WTC11 (cell line): ENCODE results near the gene LRRC72. TPM values are rescaled to one million over a fixed set of nuclear protein-coding genes. Genes with fewer than 3 reads are reported as not detected.

ENCODE experiments used
- ATAC-seq: fragments of 200-7000 bp; cut with Tn5 transposase; 2 replicates; pipeline ENCODE4 v1.10.0; 2021; ENCODE audit warnings: mild to moderate bottlenecking, moderate library complexity
- CTCF ChIA-PET: fragments of 300-600 bp; sonication (Branson Sonifier 250); formaldehyde crosslinking; loops from one replicate; lab custom pipeline; 2021; ENCODE audit warnings: antibody characterized with exemption; lab: Charles Lee
- POLR2A ChIA-PET: fragments of 350-600 bp; sonication (Branson Sonifier 250); formaldehyde crosslinking; loops from one replicate; lab custom pipeline; 2021; ENCODE audit warnings: antibody characterized with exemption; lab: Charles Lee
- DNase-seq: peaks from one replicate; pipeline ENCODE4 v3.0.0; 2021; ENCODE audit warnings: low spot score
- H3K27ac Mint-ChIP-seq: 2 replicates; pipeline ENCODE4 v1.8.0; 2021; ENCODE audit warnings: mixed read lengths
- H3K27me3 Mint-ChIP-seq: 2 replicates; pipeline ENCODE4 v1.8.0; 2021; ENCODE audit warnings: low read depth, mild to moderate bottlenecking, moderate library complexity, mixed read lengths
- H3K36me3 Mint-ChIP-seq: 2 replicates; pipeline ENCODE4 v1.8.0; 2021; ENCODE audit warnings: mixed read lengths
- H3K4me1 Mint-ChIP-seq: 2 replicates; pipeline ENCODE4 v1.8.0; 2022; ENCODE audit warnings: mixed read lengths
- H3K4me3 Mint-ChIP-seq: 2 replicates; pipeline ENCODE4 v1.8.0; 2021; ENCODE audit warnings: mild to moderate bottlenecking, moderate library complexity, mixed read lengths
- H3K9me3 Mint-ChIP-seq: 2 replicates; pipeline ENCODE4 v1.8.0; 2021; ENCODE audit warnings: mixed read lengths
- ELF4 ChIP-seq: sonication (generic); formaldehyde crosslinking; IDR thresholded peaks from 2 replicates; pipeline ENCODE4 v1.8.1; 2022; ENCODE audit warnings: low read depth, mild to moderate bottlenecking, moderate library complexity, missing genetic modification reagents
- ESRRA ChIP-seq: sonication (generic); formaldehyde crosslinking; IDR thresholded peaks from 2 replicates; pipeline ENCODE4 v1.8.1; 2022; ENCODE audit warnings: mild to moderate bottlenecking, missing genetic modification reagents, borderline replicate concordance
- GTF2I ChIP-seq: fragments of 250-450 bp; sonication (Bioruptor Pico); conservative IDR thresholded peaks from 2 replicates; pipeline ENCODE4 v1.4.0; 2021; ENCODE audit warnings: mild to moderate bottlenecking
- HMGA2 ChIP-seq: fragments of 250-450 bp; sonication (Bioruptor Pico); IDR thresholded peaks from 2 replicates; pipeline ENCODE4 v1.4.0; 2021; ENCODE audit warnings: mild to moderate bottlenecking, moderate library complexity
- JAZF1 ChIP-seq: fragments of 250-450 bp; sonication (Bioruptor Pico); IDR thresholded peaks from 2 replicates; pipeline ENCODE4 v1.9.0; 2021; ENCODE audit warnings: moderate library complexity, mild to moderate bottlenecking, inconsistent platforms
- NFATC4 ChIP-seq: fragments of 250-450 bp; sonication (Bioruptor Pico); IDR thresholded peaks from 2 replicates; pipeline ENCODE4 v1.9.0; 2021; ENCODE audit warnings: mild to moderate bottlenecking
- NFE2L1 ChIP-seq: sonication (generic); formaldehyde crosslinking; IDR thresholded peaks from 2 replicates; pipeline ENCODE4 v1.8.1; 2023; ENCODE audit warnings: missing genetic modification reagents
- NR1H2 ChIP-seq: sonication (generic); formaldehyde crosslinking; IDR thresholded peaks from 2 replicates; pipeline ENCODE4 v1.9.0; 2021; ENCODE audit warnings: mild to moderate bottlenecking, moderate library complexity, missing genetic modification reagents
- NR2C2 ChIP-seq: sonication (generic); formaldehyde crosslinking; IDR thresholded peaks from 2 replicates; pipeline ENCODE4 v1.8.0; 2022; ENCODE audit warnings: mild to moderate bottlenecking, missing genetic modification reagents
- NR3C1 ChIP-seq: sonication (generic); formaldehyde crosslinking; conservative IDR thresholded peaks from 2 replicates; pipeline ENCODE4 v1.8.1; 2023; ENCODE audit warnings: low read depth, mild to moderate bottlenecking, missing genetic modification reagents
- RELA ChIP-seq: sonication (generic); formaldehyde crosslinking; IDR thresholded peaks from 2 replicates; pipeline ENCODE4 v1.8.1; 2022; ENCODE audit warnings: missing genetic modification reagents, mild to moderate bottlenecking, borderline replicate concordance
- RORB ChIP-seq: fragments of 250-450 bp; sonication (Bioruptor Pico); IDR thresholded peaks from 2 replicates; pipeline ENCODE4 v1.9.0; 2021; ENCODE audit warnings: mild to moderate bottlenecking
- TCF7 ChIP-seq: sonication (generic); formaldehyde crosslinking; IDR thresholded peaks from 2 replicates; pipeline ENCODE4 v1.8.0; 2022; ENCODE audit warnings: mild to moderate bottlenecking, low read depth, missing genetic modification reagents, moderate library complexity
- TP53 ChIP-seq: sonication (generic); formaldehyde crosslinking; IDR thresholded peaks from 2 replicates; pipeline ENCODE4 v1.8.1; 2023; ENCODE audit warnings: mild to moderate bottlenecking, missing genetic modification reagents
- ZBTB21 ChIP-seq: sonication (generic); formaldehyde crosslinking; IDR thresholded peaks from 2 replicates; pipeline ENCODE4 v1.8.1; 2023; ENCODE audit warnings: mild to moderate bottlenecking, missing genetic modification reagents, borderline replicate concordance
- ZNF671 ChIP-seq: fragments of 250-450 bp; sonication (Bioruptor Pico); IDR thresholded peaks from 2 replicates; pipeline ENCODE4 v1.8.0; 2021; ENCODE audit warnings: mild to moderate bottlenecking
- total RNA-seq: library from RNA; stranded (reverse); gene quantifications from 3 replicates; pipeline ENCODE4 v1.2.3, GENCODE V29; 2021
- TF ChIP-seq, protein P1 (sequence below): sonication (generic); formaldehyde crosslinking; IDR thresholded peaks from 2 replicates; pipeline ENCODE4 v1.8.1; 2022; ENCODE audit warnings: mild to moderate bottlenecking, moderate library complexity, missing genetic modification reagents
- TF ChIP-seq, protein P2 (sequence below): fragments of 250-450 bp; sonication (Bioruptor Pico); IDR thresholded peaks from 2 replicates; pipeline ENCODE4 v1.9.0; 2021; ENCODE audit warnings: mild to moderate bottlenecking
- TF ChIP-seq, protein P3 (sequence below): sonication (generic); formaldehyde crosslinking; IDR thresholded peaks from 2 replicates; pipeline ENCODE4 v1.8.1; 2023; ENCODE audit warnings: mild to moderate bottlenecking, missing genetic modification reagents
- TF ChIP-seq, protein P4 (sequence below): sonication (generic); formaldehyde crosslinking; IDR thresholded peaks from 2 replicates; pipeline ENCODE4 v1.8.1; 2022; ENCODE audit warnings: mild to moderate bottlenecking, missing genetic modification reagents, moderate library complexity, borderline replicate concordance
- TF ChIP-seq, protein P5 (sequence below): sonication (generic); formaldehyde crosslinking; conservative IDR thresholded peaks from 2 replicates; pipeline ENCODE4 v1.8.1; 2022; ENCODE audit warnings: mild to moderate bottlenecking, missing genetic modification reagents
- TF ChIP-seq, protein P6 (sequence below): sonication (generic); formaldehyde crosslinking; IDR thresholded peaks from 2 replicates; pipeline ENCODE4 v1.8.1; 2023; ENCODE audit warnings: mild to moderate bottlenecking, missing genetic modification reagents, moderate library complexity

Gene LRRC72
- total RNA-seq, 1 experiment from 2014 or later = not detected

DNA sequence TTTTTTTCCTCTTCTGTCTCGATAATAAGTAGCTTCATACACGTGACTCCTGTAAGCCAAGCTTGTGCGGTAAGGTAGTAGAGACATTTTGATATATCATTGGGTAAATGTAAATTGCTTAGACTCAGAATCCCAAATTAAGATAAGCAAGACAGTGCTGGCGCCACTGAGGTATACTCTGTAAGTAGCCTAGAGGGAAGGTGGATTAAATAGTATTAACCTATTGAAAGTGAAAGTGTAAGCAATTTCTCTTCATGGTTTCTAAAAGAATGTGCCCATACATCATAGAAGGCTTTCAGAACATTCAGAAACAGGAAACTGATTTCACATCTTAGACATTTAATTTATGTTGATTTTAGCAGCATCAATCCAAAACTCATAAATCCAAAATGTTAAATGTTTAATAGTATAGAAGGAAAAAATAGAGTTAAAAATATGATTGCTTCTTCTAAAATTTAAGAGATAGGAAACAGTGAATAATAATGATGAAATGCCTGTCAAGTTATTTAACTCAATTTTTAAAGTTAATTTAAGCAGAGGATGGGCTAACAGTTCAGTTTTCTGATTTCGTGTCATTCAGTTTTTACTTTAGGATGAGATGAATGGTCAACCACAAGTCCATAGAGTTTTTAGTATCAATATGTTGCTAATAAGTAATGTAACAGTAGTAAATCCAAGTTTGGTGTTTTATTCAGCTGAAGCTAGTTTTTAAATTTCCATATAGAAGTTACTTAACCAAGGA lies 36.8 kb downstream of the LRRC72 start (continued):
- TF ChIP-seq, protein P1, sequence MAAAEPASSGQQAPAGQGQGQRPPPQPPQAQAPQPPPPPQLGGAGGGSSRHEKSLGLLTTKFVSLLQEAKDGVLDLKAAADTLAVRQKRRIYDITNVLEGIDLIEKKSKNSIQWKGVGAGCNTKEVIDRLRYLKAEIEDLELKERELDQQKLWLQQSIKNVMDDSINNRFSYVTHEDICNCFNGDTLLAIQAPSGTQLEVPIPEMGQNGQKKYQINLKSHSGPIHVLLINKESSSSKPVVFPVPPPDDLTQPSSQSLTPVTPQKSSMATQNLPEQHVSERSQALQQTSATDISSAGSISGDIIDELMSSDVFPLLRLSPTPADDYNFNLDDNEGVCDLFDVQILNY = no peak
- no peak for TF ChIP-seq NR2C2
- no peak for TF ChIP-seq NR1H2 (CRISPR knock-in tag)
- TF ChIP-seq NFE2L1 (CRISPR knock-in tag) = no peak
- no peak for TF ChIP-seq TCF7 (CRISPR knock-in tag)
- TF ChIP-seq, all 79 proteins: peak for 0

DNA sequence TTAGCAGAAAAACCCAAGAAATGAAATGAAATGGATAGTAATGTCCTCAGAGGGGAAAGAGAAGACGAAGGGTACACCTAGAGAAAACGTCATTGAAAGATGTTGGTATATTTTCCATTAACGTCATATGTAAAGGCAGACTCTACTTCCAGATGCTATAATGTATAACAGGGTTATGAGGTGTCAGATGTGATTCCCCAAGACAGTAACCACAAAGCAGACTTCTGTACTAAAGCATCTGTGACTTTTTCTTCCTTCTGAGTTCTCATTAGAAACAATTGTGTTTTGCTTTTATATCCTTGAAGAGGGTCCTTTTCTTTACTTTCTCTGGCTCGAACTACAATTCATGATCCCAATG lies 37.4 kb downstream of the LRRC72 start:
- Mint-ChIP-seq H3K9me3 (no peaks in the 10 kb centered on the region), H3K27ac (no peak overlapping the region), H3K36me3 (no peaks in the 10 kb centered on the region), H3K4me3 (no peak overlapping the region), H3K27me3 (no peaks in the 10 kb centered on the region), H3K4me1 (peaks cover 9% of the 10 kb centered on the region)
- TF ChIP-seq TP53 (CRISPR knock-in tag) (no peak), NFATC4 (CRISPR knock-in tag) (no peak), JAZF1 (CRISPR knock-in tag) (no peak), RORB (no peak), ZBTB21 (CRISPR knock-in tag) (no peak), ELF4 (no peak), ESRRA (CRISPR knock-in tag) (no peak), ZNF671 (CRISPR knock-in tag) (no peak), GTF2I (CRISPR knock-in tag) (no peak), NR3C1 (CRISPR knock-in tag) (no peak), HMGA2 (no peak), RELA (CRISPR knock-in tag) (no peak)
- TF ChIP-seq, protein P2, sequence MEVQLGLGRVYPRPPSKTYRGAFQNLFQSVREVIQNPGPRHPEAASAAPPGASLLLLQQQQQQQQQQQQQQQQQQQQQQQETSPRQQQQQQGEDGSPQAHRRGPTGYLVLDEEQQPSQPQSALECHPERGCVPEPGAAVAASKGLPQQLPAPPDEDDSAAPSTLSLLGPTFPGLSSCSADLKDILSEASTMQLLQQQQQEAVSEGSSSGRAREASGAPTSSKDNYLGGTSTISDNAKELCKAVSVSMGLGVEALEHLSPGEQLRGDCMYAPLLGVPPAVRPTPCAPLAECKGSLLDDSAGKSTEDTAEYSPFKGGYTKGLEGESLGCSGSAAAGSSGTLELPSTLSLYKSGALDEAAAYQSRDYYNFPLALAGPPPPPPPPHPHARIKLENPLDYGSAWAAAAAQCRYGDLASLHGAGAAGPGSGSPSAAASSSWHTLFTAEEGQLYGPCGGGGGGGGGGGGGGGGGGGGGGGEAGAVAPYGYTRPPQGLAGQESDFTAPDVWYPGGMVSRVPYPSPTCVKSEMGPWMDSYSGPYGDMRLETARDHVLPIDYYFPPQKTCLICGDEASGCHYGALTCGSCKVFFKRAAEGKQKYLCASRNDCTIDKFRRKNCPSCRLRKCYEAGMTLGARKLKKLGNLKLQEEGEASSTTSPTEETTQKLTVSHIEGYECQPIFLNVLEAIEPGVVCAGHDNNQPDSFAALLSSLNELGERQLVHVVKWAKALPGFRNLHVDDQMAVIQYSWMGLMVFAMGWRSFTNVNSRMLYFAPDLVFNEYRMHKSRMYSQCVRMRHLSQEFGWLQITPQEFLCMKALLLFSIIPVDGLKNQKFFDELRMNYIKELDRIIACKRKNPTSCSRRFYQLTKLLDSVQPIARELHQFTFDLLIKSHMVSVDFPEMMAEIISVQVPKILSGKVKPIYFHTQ (CRISPR knock-in tag) = no peak
- TF ChIP-seq, protein P3, sequence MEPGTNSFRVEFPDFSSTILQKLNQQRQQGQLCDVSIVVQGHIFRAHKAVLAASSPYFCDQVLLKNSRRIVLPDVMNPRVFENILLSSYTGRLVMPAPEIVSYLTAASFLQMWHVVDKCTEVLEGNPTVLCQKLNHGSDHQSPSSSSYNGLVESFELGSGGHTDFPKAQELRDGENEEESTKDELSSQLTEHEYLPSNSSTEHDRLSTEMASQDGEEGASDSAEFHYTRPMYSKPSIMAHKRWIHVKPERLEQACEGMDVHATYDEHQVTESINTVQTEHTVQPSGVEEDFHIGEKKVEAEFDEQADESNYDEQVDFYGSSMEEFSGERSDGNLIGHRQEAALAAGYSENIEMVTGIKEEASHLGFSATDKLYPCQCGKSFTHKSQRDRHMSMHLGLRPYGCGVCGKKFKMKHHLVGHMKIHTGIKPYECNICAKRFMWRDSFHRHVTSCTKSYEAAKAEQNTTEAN (CRISPR knock-in tag) = no peak
- TF ChIP-seq, protein P4, sequence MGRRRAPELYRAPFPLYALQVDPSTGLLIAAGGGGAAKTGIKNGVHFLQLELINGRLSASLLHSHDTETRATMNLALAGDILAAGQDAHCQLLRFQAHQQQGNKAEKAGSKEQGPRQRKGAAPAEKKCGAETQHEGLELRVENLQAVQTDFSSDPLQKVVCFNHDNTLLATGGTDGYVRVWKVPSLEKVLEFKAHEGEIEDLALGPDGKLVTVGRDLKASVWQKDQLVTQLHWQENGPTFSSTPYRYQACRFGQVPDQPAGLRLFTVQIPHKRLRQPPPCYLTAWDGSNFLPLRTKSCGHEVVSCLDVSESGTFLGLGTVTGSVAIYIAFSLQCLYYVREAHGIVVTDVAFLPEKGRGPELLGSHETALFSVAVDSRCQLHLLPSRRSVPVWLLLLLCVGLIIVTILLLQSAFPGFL (CRISPR knock-in tag) = no peak
- TF ChIP-seq, protein P5, sequence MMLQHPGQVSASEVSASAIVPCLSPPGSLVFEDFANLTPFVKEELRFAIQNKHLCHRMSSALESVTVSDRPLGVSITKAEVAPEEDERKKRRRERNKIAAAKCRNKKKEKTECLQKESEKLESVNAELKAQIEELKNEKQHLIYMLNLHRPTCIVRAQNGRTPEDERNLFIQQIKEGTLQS (CRISPR knock-in tag) = no peak
- TF ChIP-seq, protein P6, sequence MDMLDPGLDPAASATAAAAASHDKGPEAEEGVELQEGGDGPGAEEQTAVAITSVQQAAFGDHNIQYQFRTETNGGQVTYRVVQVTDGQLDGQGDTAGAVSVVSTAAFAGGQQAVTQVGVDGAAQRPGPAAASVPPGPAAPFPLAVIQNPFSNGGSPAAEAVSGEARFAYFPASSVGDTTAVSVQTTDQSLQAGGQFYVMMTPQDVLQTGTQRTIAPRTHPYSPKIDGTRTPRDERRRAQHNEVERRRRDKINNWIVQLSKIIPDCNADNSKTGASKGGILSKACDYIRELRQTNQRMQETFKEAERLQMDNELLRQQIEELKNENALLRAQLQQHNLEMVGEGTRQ (CRISPR knock-in tag) = no peak
- DNase-seq = no peak
- no peak for ATAC-seq
- ChIA-PET CTCF (interaction anchor here (0.7 to 1.8 kb wide), 25 partner anchors 11 to 497 kb away, joined by 3 to 57 read pairs (median 5); partner anchors contain the start of genes CRPPA and SOSTDC1), POLR2A (interaction anchor here (1.0 kb wide), 2 partner anchors 12 to 144 kb away, joined by 3 read pairs; no protein-coding TSS in a partner anchor)
